GM23248 (cell line): ENCODE measurements around the gene TRIO. TPM values are rescaled to one million over a fixed set of nuclear protein-coding genes. Genes with fewer than 3 reads are reported as not detected.

Experiments used
- DNase-seq: peaks from one replicate; pipeline ENCODE4 v3.0.0-alpha.2; 2015
- H2AFZ ChIP-seq: fragments of 200-600 bp; sonication (generic); 2 replicates; pipeline ENCODE4 v1.6.1; 2016; ENCODE audit warnings: antibody characterized with exemption
- H3F3A ChIP-seq: fragments of 200-600 bp; sonication (generic); 2 replicates; pipeline ENCODE4 v1.6.1; 2016; ENCODE audit warnings: mild to moderate bottlenecking, antibody characterized with exemption, mixed run types; ENCODE audit not compliant: insufficient read depth
- H3K27ac ChIP-seq: fragments of 200-600 bp; sonication (generic); 2 replicates; pipeline ENCODE4 v1.5.1; 2016; ENCODE audit warnings: mild to moderate bottlenecking
- H3K27me3 ChIP-seq: fragments of 200-600 bp; sonication (generic); replicated peaks from 2 replicates; pipeline ENCODE4 v1.6.1; 2016; ENCODE audit warnings: mild to moderate bottlenecking; ENCODE audit not compliant: insufficient read depth
- H3K36me3 ChIP-seq: fragments of 200-600 bp; sonication (generic); 2 replicates; pipeline ENCODE4 v1.6.1; 2016; ENCODE audit warnings: low read depth, mild to moderate bottlenecking
- H3K4me1 ChIP-seq: fragments of 200-600 bp; sonication (generic); 2 replicates; pipeline ENCODE4 v1.6.1; 2016; ENCODE audit warnings: mild to moderate bottlenecking; ENCODE audit not compliant: insufficient read depth
- H3K4me2 ChIP-seq: fragments of 200-600 bp; sonication (generic); one replicate; pipeline ENCODE4 v1.6.1; 2016; ENCODE audit warnings: mild to moderate bottlenecking; ENCODE audit not compliant: unreplicated experiment
- H3K4me3 ChIP-seq: fragments of 200-600 bp; sonication (generic); 2 replicates; pipeline ENCODE4 v1.5.1; 2016; ENCODE audit warnings: mild to moderate bottlenecking
- H3K79me2 ChIP-seq: fragments of 200-600 bp; sonication (generic); 2 replicates; pipeline ENCODE4 v1.6.1; 2016; ENCODE audit warnings: mild to moderate bottlenecking; ENCODE audit not compliant: insufficient read depth
- H3K9ac ChIP-seq: fragments of 200-600 bp; sonication (generic); 2 replicates; pipeline ENCODE4 v1.6.1; 2016; ENCODE audit warnings: mild to moderate bottlenecking
- H3K9me2 ChIP-seq: fragments of 200-600 bp; sonication (generic); 2 replicates; pipeline ENCODE4 v1.6.1; 2016; ENCODE audit warnings: mixed run types, mild to moderate bottlenecking, moderate library complexity; ENCODE audit not compliant: insufficient read depth
- H3K9me3 ChIP-seq: fragments of 200-600 bp; sonication (generic); one replicate; pipeline ENCODE4 v1.6.1; 2017; ENCODE audit warnings: low read depth
- H4K20me1 ChIP-seq: fragments of 200-600 bp; sonication (generic); 2 replicates; pipeline ENCODE4 v1.6.0; 2016; ENCODE audit not compliant: insufficient read depth
- EZH2 ChIP-seq: fragments of 200-600 bp; sonication (generic); IDR thresholded peaks from 2 replicates; pipeline ENCODE4 v1.6.1; 2018; ENCODE audit warnings: antibody characterized with exemption, mild to moderate bottlenecking; ENCODE audit not compliant: insufficient read depth, poor library complexity, severe bottlenecking
- EZH2phosphoT487 ChIP-seq: fragments of 200-600 bp; sonication (generic); IDR thresholded peaks from 2 replicates; pipeline ENCODE4 v1.6.1; 2018; ENCODE audit warnings: antibody characterized with exemption, moderate library complexity, mild to moderate bottlenecking, low read depth; ENCODE audit not compliant: insufficient read depth
- WGBS, 2 experiments: methylation state at CpG; one replicate each; pipeline ENCODE4 v1.1.6; 2015 to 2017; ENCODE audit warnings: low lambda C conversion rate in 2 of 2, low coverage in 1 of 2; ENCODE audit errors: missing lambda C conversion rate in 2 of 2; 5-methylcytosine and 5-hydroxymethylcytosine counted together
- in situ Hi-C: fragments of 300-500 bp; cut with MboI; formaldehyde crosslinking; loops from 2 replicates; pipeline ENCODE4 v1.15.0; 2020
- polyA plus RNA-seq: library from polyadenylated mRNA; unstranded; fragments of >200 nt; fragmentation: Nextera tagmentation; extraction: Ambion mirVana; gene quantifications from 2 replicates; pipeline ENCODE4 v1.2.1, GENCODE V29; 2016
- total RNA-seq: library from RNA; depleted of rRNA; stranded (reverse); fragments of >200 nt; shearing (Covaris generic); gene quantifications from 2 replicates; pipeline ENCODE4 v1.2.3, GENCODE V29; 2014

TRIO gene
- total and polyA plus RNA-seq, 2 experiments from 2014 or later: 28.1 to 198 TPM

DNA sequence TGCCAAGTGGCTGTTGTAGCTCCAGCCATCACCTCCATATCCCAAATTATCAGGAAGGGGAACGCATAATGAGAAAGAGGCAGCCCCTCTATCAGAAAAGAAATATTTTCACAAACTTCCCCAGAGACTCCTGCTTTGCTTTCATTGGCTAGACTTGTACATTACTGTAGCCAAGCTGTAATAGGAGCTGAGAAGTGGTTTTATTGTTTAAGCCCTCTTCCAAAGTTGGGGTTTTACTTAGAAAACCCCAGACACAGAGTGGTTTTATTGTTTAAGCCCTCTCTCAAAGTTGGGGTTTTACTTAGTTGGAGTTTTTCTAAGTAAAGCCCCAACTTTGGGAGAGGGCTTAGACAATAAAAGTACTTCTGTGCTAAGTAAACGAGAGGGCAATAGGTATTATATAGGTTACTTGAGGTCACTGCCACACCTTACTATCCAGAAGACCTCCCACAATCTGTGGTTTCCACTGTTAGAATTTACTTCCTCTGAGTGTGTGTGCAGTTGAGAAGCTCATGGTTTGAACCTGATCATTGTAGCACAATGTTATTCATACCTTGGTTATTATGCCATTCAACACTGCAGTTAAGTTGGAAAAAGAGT is 222.8 kb downstream of the TRIO start:
- in situ Hi-C loops: no loop called here
- TF ChIP-seq EZH2 (no peak), EZH2phosphoT487 (no peak)
- Histone ChIP-seq H3K4me2 (no peak overlapping the region), H3K36me3 (peaks cover 95% of the 10 kb centered on the region), H3K9ac (no peak overlapping the region), H3K9me3 (no peaks in the 10 kb centered on the region), H3K27ac (peak overlapping the region; percentile 24; the same call in 1 of the 2 replicates), H3K4me3 (no peak overlapping the region), H3F3A (peaks cover 96% of the 10 kb centered on the region), H3K79me2 (peaks cover 98% of the 10 kb centered on the region), H4K20me1 (no peaks in the 10 kb centered on the region), H3K9me2 (no peaks in the 10 kb centered on the region), H3K4me1 (no peaks in the 10 kb centered on the region), H2AFZ (no peak overlapping the region), H3K27me3 (no peaks in the 10 kb centered on the region)
- 72 to 74% methylated on average over 2 of the region's 2 CpGs for WGBS, 2 experiments
- no peak for DNase-seq

DNA sequence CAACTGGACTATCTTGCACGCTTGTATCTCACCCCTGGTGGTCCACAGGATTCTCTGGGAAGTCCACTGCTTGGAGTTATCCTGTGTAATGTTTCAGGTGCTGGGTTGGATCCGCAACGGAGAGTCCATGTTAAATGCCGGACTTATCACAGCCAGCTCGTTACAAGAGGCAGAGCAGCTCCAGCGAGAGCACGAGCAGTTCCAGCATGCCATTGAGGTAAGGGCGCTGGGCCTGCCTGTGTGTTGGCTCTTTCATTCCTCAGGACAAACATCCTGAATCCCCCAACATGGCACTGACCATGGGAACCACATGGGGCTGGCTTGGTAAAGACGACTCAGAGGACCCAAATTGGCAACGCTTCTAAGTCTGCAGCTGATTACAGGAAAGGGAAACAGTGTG is 223.6 kb downstream of the TRIO start:
- Histone ChIP-seq H3K9ac (no peak overlapping the region), H3K36me3 (peaks cover 93% of the 10 kb centered on the region), H3K9me2 (no peaks in the 10 kb centered on the region), H3K9me3 (no peaks in the 10 kb centered on the region), H3K27me3 (no peaks in the 10 kb centered on the region), H3K4me3 (no peak overlapping the region), H3K4me2 (no peak overlapping the region), H3K4me1 (no peaks in the 10 kb centered on the region), H3K27ac (no peak overlapping the region), H4K20me1 (no peaks in the 10 kb centered on the region), H3K79me2 (peaks cover 98% of the 10 kb centered on the region), H3F3A (peaks cover 94% of the 10 kb centered on the region), H2AFZ (no peak overlapping the region)
- no peak for DNase-seq
- WGBS, 2 experiments: 84 to 86% methylated on average over 10 of the region's 10 CpGs
- in situ Hi-C loops: no loop called here
- no peak for TF ChIP-seq EZH2
- no peak for TF ChIP-seq EZH2phosphoT487

DNA sequence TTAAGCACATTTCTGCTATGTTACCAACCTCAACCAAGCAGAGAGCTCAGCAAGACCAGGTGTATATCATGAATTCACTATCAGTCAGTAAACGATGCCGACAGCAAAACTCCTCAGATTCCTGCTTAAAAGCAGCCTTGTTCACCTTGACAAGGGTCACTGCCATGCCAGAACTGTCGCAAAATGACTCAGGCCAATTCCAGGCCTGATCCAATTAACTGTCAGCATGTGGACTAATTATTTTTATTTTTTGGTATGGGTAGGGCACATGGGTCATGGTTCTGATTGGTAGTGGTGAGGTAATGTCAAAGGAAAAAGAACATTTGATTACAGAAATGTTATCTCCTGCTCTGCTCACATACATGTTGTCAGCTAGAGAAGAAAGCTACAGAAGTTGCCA is 224.2 kb downstream of the TRIO start:
- no peak overlapping the region for H3K4me3 ChIP-seq
- no peaks in the 10 kb centered on the region for H3K27me3 ChIP-seq
- no peak overlapping the region for H3K4me2 ChIP-seq
- DNase-seq: no peak
- H3F3A ChIP-seq: peaks cover 94% of the 10 kb centered on the region
- H3K79me2 ChIP-seq: peaks cover 98% of the 10 kb centered on the region
- peaks cover 93% of the 10 kb centered on the region for H3K36me3 ChIP-seq
- 97% methylated on average over 3 of the region's 3 CpGs for WGBS, 2 experiments
- no peak overlapping the region for H3K9ac ChIP-seq
- no peak overlapping the region for H3K27ac ChIP-seq
- in situ Hi-C loops: no loop called here
- H4K20me1 ChIP-seq: no peaks in the 10 kb centered on the region
- H2AFZ ChIP-seq: no peak overlapping the region
- H3K4me1 ChIP-seq: no peaks in the 10 kb centered on the region
- no peaks in the 10 kb centered on the region for H3K9me2 ChIP-seq
- H3K9me3 ChIP-seq: no peaks in the 10 kb centered on the region
- TF ChIP-seq EZH2phosphoT487 (no peak), EZH2 (no peak)

DNA sequence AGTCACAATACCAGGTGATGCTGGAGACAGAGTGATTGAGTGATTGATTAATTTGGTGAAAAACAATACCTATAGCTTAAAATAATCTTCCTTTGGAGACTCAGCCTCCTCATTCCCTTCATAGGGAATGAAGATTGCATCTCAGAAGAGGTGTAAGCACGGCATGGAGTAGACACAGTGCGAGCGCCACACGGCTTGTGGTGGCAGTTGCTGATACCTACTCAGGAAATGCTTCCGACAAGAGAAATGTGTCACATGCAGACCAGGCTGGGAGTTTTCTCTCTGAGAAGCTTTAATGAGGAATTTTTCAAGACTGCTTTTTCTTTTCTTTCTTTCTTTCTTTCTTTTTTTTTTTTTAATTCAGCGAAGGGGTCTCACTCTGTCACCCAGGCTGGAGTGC is 226.6 kb downstream of the TRIO start:
- H2AFZ ChIP-seq: no peak overlapping the region
- H3K4me1 ChIP-seq: peaks cover 5% of the 10 kb centered on the region
- in situ Hi-C loops: no loop called here
- H3K9me3 ChIP-seq: no peaks in the 10 kb centered on the region
- H3K4me3 ChIP-seq: no peak overlapping the region
- no peak overlapping the region for H3K4me2 ChIP-seq
- TF ChIP-seq EZH2phosphoT487 (no peak), EZH2 (no peak)
- H4K20me1 ChIP-seq: no peaks in the 10 kb centered on the region
- peaks cover 98% of the 10 kb centered on the region for H3K79me2 ChIP-seq
- H3K9me2 ChIP-seq: no peaks in the 10 kb centered on the region
- no peak for DNase-seq
- H3K27me3 ChIP-seq: no peaks in the 10 kb centered on the region
- peaks cover 93% of the 10 kb centered on the region for H3F3A ChIP-seq
- WGBS, 2 experiments: 94 to 99% methylated on average over 5 to 6 of the region's 6 CpGs
- H3K9ac ChIP-seq: no peak overlapping the region
- peaks cover 96% of the 10 kb centered on the region for H3K36me3 ChIP-seq
- no peak overlapping the region for H3K27ac ChIP-seq

DNA sequence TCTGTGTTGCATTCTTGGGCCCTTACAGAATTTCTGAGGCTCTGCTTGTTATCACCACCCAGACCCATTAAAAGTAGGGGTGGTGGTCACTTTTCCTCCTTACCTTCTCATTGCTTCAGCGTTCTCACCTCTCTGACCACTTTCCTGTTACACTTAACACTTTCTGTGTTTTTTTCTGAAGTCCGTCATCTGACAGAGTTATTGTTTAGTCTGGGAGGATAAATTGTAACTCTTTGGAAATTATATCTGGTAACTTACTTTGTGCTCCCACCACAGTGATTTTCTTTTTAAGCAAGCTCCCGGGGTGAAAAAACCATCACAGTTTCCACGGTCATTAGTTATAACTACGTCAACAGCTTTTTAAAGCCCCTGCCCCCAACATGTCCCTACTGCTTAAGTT is 227.2 kb downstream of the TRIO start:
- no peak overlapping the region for H3K27ac ChIP-seq
- H3K9me3 ChIP-seq: no peaks in the 10 kb centered on the region
- no peak overlapping the region for H3K4me2 ChIP-seq
- peaks cover 10% of the 10 kb centered on the region for H3K4me1 ChIP-seq
- peaks cover 96% of the 10 kb centered on the region for H3K36me3 ChIP-seq
- no peak for TF ChIP-seq EZH2
- in situ Hi-C loops: no loop called here
- WGBS, 2 experiments: 89 to 93% methylated on average over 5 of the region's 5 CpGs
- no peak for DNase-seq
- H3K79me2 ChIP-seq: peaks cover 98% of the 10 kb centered on the region
- H3F3A ChIP-seq: peaks cover 93% of the 10 kb centered on the region
- H3K27me3 ChIP-seq: no peaks in the 10 kb centered on the region
- no peak overlapping the region for H3K9ac ChIP-seq
- H4K20me1 ChIP-seq: 0 out of 2 replicates have a peak, but pooled peaks cover 4% of the 10 kb centered on the region
- H2AFZ ChIP-seq: no peak overlapping the region
- H3K4me3 ChIP-seq: no peak overlapping the region
- H3K9me2 ChIP-seq: no peaks in the 10 kb centered on the region
